Hematopoietic multipotent progenitor cell treated with erythropoietin and hydrocortisone succinate and interleukin-3 and kit ligand, for 4 days (in vitro differentiated cells): ENCODE results near the gene DEFB128.
"Not testable (repeated sequence)": the region's sequence is repeated elsewhere in the genome, so short reads cannot be mapped to it uniquely, and the experiment has no call there.

Experiments
- DNase-seq: peaks from one replicate; pipeline ENCODE4 v3.0.0-alpha.2; 2015

Gene DEFB128

DNA sequence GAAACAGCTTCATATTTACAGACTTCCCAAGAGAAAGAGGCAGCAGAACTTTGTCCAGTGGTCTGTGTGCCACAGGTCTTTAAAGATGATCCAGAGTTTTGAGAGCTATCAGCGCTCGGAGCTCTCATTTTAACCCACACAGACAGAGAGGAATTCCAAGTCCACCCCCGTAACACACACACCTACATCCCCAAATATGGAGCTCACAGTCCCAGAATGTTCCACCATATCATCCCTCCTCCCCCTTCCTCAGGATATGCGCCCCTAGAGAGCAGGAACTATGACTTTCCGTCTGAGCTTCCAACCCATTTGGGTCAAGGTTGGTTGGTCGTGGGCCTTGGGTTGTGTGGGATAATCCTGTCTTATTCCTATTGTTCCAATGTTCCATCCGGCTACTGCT is at the start of gene DEFB128:
Gene DEFB128, minus strand, starts transcription at position 101 of the 400 bp plus-strand sequence. Its CDS starts 88 bp downstream, at position 13.
- no peak for DNase-seq

DNA sequence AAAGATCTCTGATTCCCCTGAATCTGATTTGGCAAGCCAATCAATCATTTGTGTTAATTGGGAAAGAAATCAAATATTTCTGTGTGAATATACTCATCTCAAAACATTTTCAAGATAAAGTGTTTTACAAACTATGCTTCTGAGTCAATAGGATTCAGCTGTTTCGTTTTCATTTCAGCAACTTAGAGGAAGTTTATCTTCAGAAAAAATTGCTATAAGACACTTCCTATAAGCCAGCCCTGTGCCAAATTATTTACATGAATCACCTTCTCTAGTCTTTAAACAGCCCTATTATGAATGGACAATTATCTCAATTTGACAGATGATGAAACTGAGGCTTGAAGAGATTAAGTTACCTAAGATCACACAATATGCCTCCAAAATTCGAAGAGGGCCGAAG is 48.4 kb upstream of the DEFB128 start:
- peak; percentile 60 for DNase-seq

DNA sequence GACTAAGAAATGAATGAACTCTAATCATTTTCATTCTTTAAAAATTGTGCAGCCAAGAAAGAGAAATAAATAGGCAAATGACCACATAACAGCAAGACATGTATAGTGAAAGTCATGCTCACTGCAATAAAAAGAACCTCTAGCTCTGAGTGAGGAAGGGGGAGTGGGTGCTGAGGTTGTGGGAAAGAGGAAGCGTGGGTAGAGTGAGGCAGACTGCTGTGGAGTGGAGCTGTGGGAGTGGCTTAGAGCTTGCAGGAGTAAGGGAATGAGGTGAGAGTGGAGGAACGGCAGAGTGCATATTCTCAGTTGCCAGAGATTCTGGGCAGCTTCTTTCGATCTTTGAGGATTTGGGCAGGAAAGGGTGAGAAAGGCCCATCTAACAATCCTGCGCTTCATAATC is 48.0 kb upstream of the DEFB128 start:
- DNase-seq: peak; percentile 75

DNA sequence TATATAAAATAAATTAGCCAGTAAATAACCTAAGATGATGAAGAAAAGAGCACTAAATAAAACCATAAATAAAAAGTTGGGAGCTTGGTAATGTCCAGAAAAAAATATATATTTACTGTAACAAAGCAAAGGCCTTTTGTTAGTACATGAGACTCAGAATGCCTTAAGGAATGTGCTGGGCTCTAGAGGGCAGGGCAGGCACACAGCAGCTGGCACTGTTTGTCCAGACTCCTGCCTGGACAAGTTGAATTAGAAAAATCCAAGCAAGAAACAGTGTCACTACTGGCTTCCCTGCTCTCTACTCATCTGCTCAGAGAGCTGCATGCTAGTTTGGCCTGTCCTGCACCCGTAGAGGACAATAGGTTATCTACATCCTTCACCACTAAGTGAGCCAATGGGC is 46.4 kb upstream of the DEFB128 start:
- DNase-seq: peak; percentile 34

DNA sequence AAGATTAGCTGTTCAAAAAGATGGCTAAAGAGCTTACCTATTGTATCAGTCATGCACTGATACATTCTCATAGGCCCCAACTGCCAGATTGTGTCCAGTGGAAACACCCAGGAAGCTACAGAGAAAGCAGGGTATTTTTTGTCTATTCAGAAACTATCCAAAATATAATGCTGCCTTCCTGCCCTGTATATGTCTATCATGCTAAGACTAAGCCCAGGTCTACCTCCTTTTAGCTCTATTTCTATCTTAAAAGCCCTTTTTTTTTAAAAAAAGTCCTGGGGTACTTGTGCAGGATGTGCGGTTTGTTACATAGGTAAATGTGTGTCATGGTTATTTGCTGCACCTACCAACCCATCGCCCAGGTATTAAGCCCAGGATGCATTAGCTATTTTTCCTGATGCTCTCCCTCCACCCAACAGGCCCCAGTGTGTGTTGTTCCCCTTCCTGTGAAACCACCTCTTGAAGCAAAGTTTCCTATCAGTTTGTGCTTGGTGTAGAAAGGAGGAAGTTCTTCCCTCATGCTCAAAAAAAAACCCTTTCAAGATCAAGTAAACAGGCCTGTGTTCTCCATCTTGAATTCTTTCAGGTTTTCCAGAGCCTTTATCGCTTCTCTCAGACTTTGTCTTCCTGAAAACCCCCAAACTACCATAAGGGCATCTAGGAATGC is 38.1 kb upstream of the DEFB128 start:
- DNase-seq: peak; percentile 73

DNA sequence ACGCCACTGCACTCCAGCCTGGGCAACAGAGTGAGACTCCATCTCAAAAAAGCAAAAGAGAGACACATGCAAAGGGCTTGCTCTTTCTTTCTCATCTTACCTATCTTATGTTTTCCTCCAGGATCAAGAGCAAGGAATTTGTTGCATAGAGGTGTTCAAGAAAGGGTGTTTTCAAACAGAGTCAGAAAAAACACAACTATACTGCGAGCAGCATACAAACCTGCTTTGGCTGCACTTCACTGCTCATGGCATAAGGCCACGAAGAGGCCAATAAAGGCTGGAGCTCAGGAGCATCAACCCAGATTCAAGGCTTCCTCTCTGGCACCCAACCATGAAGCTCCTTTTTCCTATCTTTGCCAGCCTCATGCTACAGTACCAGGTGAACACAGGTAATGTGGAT is 37.4 kb upstream of the DEFB128 start, which contains the start of gene DEFB129:
Gene DEFB129, plus strand, starts transcription at position 301 of the 400 bp plus-strand sequence. Its CDS starts 31 bp downstream, at position 332.
- no peak for DNase-seq

DNA sequence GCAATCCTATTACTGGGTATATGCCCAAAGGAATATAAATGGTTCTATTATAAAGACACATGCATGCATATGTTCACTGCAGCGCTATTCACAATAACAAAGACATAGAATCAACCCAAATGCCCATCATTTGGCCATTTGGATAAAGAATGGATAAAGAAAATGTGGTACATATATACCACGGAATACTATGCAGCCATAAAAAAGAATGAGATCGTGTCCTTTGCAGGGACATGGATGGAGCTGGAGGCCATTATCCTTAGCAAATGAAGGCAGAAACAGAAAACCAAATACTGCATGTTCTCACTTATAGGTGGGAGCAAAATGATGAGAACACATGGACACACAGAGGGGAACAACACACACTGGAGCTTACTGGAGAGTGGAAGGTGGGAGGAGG is 36.4 kb upstream of the DEFB128 start:
- not testable (repeated sequence) for DNase-seq

DNA sequence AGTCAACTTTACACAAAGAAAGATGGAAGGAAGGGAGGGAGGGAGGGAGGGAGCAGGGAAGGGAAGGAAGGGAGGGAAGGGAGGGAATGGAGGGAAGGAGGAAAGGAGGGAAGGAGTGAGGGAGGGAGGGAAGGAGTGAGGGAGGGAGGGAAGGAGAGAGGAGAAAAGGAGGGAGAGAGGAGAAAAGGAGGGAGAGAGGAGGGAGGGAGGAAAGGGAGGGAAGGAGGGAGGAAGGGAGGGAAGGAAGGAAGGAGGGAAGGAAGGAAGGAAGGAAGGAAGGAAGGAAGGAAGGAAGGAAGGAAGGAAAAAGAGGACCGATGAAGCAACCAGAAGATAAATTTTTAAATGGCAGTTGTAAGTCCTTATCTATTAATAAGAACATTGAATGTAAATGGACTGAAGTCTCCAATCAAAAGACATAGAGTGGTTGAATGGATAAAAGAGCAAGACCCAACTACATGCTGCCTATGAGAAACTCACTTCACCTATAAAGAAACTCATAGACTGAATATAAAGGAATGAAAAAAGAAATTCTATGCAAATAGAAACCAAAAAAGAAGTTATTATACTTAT is 31.8 kb upstream of the DEFB128 start:
- no peak for DNase-seq

DNA sequence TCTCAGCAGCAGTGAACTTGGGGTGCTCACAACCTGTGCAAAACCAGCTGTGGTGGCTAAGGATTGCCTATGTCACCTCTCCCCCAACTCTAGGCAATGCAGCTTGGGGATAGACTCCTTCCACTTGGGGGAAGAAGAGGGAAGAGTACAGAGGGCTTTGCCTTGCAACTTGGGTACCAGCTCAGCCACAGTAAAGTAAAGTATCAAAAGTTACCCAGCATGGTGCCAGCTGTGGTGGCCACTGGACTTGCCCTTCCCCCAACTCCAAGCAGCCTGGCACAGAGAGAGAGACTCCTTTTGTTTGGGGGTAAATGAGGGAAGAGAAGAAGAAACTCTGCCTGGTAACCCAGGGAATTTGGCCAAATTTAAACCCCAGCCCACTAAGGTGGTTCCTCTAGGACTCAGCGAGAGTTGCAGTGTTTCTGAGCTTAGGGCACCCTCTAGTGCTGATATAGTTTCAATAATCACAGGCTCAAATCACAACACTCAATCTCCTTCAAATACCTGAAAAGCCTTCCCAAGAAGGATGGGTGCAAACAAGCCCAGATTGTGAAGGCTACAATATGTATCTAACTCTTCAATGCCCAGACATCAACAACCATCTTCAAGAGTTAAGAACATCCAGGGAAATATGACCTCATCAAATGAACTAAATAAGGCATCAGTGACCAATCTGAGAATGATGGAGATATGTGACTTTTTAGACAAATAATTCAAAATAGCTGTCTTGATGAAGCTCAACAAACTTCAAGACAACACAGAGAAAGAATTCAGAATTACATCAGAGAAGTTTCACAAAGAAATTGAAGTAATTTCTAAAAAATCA is 30.0 kb upstream of the DEFB128 start:
- DNase-seq: peak; percentile 56

DNA sequence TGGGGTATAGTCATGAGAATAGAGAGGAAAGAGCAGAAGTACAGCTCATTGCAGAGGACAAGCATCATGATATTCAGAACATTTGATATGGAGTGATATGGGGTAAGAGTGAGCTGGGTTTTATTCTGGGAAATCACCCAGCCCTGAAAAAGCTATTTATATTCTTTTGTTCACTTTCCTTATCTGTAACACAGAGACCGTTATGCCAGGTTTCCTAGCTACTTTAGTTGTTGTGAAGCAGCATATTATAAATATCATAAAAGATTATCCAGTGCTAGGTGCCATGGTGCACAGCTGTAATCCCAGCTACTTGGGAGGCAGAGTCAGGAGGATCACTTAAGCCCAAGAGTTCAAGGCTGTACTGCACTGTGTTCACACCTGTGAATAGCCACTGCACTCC is 27.8 kb upstream of the DEFB128 start:
- no peak for DNase-seq

DNA sequence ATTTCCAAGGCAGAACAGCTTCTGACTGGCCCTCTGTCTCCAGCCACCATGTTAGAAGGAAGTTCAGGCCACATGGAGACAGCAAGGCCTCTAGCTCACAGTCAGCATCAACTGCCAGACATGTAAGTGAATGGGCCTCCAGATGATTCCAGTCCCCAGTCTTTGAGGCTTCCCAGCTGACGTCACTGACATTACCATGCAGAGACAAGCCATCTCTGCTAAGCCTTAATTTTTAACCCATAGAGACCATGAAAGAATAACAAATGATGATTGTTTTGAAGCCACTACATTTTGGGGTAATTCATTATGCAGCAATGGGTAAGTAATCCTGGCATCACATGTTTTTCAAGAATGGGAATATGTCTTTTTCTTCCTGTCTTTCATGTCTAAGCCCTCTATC is 26.3 kb upstream of the DEFB128 start:
- DNase-seq: no peak

DNA sequence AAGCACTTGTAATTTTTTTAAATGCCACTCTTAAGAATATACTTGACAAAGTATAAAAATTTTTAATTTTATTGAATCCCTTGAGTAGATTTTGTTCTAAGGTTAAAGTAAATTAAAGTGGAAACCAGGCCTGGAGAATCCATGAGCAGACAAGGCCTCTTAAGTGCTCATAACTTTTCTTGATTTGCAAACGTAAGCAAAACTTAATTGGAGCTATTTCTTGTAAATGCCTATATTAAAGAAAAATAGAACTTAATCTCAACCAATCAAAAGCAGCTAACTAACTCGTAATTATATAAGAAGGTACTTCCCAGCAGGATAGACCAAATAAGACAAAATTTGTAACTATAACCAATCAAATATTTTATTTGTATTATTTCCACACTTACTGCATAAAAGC is 24.9 kb upstream of the DEFB128 start:
- no peak for DNase-seq

DNA sequence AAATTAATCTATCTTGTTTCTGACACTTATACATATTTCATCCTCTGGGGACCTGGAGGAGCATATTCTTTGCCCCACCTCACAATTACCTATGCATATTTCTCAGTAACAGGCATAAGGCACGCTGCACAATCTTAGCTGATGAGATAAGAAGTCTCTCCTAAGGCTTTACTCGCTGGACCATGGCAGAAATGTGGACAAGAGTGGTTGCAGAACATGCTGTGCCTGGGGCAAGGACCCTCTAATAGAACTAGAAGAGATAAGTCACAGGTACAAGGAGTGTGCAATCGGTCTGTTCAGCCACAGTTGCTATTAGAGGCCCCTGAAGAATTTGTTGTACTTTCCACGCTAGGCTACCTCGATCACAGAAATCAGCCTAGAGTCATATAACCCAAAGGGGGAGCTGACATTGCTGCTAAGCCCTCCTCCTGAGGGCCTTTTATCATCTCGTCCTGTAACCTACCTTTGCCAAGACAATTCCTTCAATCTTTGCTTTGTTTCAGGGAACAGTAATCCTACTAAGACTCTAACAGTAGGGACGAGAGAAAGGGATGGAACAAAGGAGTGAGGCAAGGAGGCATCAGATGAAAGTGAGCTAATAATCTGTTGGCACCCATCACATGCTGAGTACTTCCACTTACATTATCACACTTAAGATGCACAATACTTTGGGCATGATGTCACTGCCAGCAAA is 21.4 kb upstream of the DEFB128 start:
- DNase-seq: no peak

DNA sequence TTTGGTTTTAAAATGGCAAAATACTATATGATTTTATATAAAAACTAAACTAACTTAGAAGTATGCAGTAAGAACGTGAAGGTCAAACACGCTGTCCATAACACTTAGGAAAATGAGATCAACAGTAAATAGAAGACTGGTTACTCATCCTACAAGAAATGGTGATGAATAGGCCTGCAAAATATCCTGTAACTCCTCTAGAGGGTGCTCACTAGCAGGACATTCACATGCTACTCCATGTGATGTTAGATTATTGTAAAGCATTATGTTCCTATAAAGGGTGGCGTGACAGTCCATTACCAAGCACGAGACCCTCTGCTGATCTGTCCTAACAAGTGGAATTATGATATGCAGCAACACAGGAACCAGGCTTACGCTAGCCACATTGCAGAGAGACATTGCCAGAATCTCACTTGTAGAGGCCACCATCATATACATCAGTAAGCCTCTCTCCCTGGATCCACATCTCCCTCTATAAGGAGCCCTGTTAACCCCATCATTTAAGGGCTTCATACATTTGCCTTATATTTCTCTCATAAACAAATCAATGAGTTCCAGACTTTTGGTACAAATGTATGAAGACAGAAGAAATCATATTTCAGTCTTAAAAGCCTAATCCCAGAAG is 19.5 kb upstream of the DEFB128 start:
- DNase-seq: peak; percentile 80

DNA sequence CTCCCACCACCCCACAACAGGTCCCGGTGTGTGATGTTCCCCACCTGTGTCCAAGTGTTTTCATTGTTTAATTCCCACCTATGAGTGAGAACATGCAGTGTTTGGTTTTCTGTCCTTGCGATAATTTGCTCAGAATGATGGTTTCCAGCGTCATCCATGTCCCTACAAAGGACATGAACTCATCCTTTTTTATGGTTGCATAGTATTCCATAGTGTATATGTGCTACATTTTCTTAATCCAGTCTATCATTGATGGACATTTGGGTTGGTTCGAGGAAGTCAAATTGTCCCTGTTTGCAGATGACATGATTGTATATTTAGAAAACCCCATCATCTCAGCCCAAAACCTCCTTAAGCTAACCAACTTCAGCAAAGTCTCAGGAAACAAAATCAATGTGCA is 14.1 kb upstream of the DEFB128 start:
- not testable (repeated sequence) for DNase-seq

DNA sequence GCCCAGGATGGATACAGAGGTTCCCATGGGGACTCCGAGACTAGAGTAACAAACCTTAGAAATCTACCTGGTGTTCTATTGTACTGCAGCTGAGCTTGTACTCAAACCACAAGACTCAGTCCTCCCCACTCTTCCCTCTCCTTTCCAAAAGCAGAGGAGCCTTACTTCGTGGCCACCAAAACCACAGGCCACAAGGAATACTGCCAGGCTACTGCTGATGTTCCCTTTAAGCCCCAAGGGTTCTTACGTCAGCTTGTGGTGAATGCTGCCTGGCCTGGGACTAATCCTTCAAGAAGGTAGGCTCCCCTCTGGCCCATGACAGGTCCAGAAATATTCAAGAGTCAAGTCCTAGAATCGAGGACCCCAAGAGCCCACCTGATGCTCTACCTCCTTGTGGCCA is 10.5 kb upstream of the DEFB128 start:
- DNase-seq: peak; percentile 4

DNA sequence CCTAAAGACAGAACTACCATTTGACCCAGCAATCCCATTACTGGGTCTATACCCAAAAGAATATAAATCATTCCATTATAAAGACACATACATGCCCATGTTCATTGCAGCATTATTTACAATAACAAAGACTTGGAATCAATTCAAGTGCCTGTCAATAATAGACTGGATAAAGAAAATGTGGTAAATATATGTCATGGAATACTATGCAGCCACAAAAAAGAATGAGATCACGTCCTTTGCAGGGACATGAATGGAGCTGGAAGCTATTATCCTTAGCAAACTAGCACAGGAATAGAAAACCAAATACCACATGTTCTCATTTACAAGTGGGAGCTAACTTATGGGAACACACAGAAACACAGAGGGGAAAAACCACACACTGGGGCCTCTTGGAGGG is 8.7 kb upstream of the DEFB128 start:
- DNase-seq: no peak

DNA sequence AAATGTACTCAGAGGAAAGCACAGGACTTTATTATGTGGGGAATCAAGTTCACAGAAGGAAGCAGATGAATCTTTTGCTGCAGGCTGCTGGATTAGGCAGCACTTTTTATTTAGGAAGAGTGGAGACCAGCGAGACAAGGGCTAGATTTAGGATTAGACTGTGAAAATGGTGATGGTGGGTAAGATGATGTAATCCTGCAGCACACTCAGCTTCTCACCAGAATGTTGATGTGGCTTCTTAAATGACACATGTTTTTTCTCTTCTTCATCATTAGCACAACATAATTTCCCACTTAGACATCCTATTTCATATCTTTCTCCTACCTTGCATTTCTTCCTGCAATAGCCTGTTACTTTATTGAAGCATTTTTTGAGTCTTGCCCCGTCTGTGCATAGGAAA is 1.8 kb downstream of the DEFB128 start:
- DNase-seq: no peak

DNA sequence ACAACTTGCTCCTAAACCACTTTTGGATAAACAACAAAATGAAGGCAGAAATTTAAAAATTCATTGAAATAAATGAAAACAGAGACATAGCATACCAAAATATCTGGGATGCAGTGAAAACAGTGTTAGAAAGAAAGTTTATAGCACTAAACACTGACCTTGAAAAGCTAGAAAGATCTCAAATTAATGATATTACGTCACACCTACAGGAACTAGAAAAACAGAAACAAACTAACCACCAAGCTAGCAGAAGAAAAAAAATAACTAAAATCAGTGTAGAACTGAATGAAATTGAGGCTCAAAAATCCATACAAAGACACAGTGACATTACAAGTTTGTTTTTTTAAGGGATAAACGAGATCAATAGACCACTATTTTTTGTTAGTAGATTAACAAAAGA is 5.2 kb downstream of the DEFB128 start:
- DNase-seq: no peak

DNA sequence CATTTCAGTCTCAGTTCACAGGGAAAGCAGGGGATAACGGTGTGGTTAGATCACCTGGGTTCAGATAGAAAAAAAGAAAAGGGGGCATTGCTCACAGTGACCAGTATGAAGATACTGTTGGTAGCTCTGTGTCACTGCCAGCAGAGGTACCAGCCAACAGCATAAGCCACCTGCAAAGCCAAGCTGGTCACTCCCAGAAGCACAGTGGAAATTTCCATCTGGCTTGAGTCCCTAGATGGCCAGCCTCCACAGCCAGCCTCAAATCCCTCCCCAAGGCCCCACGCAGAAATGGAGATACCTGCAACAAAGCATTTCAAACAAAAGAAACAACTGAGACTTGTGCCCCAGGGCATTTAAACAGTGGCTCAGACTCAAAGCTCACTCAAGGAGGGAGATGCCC is 20.6 kb downstream of the DEFB128 start:
- DNase-seq: no peak

DNA sequence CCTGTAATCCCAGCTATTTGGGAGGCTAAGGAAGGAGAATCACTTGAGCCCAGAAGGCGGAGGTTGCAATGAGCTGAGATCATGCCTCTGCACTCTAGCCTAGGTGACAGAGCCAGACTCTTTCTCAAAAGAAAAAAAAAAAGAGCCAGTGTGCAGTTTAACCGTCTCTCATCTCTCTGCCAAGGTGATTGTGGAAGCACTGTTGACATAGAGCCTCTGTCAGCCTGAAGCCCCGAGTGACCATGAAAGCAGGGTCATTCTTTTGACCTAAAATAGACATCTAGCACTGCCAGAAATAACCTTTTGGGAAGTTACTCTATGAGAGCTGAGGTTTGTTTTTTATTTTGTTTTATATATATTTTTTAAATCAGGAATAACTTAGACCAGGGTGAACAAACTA is 24.9 kb downstream of the DEFB128 start:
- no peak for DNase-seq

DNA sequence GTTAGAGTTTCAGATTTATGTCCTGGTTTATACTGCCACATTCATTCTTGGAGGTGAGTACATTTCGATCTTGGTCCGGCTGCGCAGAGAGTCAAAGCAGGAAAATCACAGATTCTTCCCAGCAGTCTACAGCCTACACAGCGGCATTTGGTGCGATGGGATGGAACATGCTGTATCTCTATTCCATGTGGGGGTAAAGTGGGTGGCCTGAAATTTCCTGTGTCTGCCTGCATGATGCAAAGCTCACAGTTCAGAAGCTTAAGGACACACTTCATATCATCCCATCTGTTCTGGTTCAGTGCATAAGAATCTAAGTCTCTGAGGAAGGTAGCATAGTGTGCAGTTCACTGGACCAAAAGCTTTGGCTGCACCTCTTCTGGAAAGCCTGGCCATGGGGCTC is 32.4 kb downstream of the DEFB128 start, which contains the start of gene DEFB127:
Gene DEFB127, plus strand, starts transcription at position 301 of the 400 bp plus-strand sequence. Its CDS starts 91 bp downstream, at position 392.
- DNase-seq: no peak

DNA sequence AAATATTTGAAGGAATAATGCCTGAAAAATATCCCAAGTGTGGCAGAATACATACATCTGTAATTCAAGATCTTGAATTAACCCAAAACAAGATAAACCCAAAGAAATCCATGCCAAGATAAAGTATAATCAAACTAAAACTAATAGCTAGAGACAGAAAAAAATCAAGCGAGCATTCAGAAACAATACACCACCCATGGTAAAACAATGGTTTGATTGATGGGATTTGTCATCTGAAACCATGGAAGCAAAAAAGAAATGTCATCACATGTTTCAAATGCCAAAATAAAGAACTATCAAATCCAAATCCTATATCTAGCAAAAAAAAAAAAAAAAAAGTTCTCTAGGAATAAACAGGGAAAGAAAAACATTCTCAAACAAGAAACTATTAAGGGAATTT is 37.4 kb downstream of the DEFB128 start:
- DNase-seq: no peak
